Activated CD8-positive, alpha-beta memory T cell treated with anti-CD3 and anti-CD28 coated beads for 4 hours (primary cell): ENCODE data around the gene HSDL1.

Source experiments
- DNase-seq, 2 donors: peaks; one replicate each; pipeline ENCODE4 v3.0.0-alpha.2; 2020; ENCODE audit warnings: low read depth in 2 of 2

HSDL1 gene

GRCh38 chr16:84082110-84082509 is 62.9 kb downstream of the HSDL1 start:
- DNase-seq, result no peak

GRCh38 chr16:84081446-84081989 is 63.5 kb downstream of the HSDL1 start:
- no peak for DNase-seq

DNA sequence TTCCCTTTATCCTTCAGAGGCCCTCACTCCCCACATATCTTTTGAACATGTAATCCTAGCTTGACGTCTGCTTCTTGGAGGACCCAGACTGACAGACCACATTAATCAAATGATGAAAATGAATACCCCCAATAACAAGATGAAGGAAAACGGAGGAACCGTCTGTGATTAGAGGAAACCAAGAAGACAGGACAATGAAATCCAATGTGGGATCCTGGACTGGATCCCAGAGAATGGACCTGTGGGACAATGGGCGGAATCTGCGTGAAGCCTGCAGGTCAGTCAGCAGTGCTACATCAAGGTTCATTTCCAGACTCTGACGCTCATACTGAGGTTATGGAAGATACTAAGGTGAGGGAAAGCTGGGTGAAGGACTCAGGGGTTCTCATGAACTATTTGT is 64.2 kb downstream of the HSDL1 start:
- DNase-seq, result no peak

- no peak for DNase-seq
Measured at GRCh38 chr16:84080378-84080777, 64.6 kb downstream of the HSDL1 start.

DNA sequence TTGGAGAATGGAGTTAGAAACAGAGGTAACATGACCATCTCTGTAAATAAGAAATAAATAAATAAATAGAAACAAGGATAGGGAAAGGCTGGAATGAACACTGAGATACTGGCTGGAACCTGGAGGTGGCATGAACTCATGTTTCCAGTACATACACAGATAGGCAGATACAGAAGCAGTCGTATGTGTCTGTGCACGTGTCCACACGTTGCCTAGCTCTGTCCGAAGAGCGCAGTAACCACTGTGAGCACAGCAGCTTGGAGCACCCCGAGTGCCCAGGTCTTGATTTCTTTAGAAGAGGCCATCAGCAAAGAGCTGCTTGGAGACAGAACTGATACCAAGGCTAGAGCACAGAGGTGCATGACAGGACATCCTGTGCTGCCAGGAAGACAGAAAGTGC is 65.3 kb downstream of the HSDL1 start:
- no peak for DNase-seq

DNA sequence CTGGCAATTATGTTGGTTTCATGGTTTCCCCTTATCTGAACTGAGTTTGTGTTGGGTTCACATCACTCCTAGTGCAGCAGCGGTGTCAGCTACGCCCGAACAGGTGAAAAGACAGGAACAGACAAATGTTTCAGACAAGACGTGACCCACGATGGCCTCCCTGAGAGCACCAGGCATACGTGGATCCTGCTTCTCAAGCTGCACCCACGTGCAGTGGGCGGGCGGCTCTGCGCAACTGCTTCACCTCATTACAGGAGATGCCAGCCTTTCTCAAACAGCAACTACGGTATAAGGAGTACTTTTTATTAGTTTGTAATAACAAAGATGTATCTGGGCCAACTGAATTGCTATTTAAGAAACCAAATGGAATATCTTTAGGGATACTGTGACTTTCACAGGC is 69.6 kb downstream of the HSDL1 start:
- no peak for DNase-seq

GRCh38 chr16:84074721-84075120 is 70.3 kb downstream of the HSDL1 start:
- no peak for DNase-seq
